K562 (cell line): ENCODE results near the gene RANBP3. TPM values are rescaled to one million over a fixed set of nuclear protein-coding genes. Genes with fewer than 3 reads are reported as not detected.

ENCODE experiments used
- CBFA2T3 ChIP-seq: fragments of 450-650 bp; IDR thresholded peaks from 2 replicates; pipeline ENCODE4 v1.6.1; 2017
- CCAR2 ChIP-seq: fragments of 200-400 bp; formaldehyde crosslinking; IDR thresholded peaks from 2 replicates; pipeline ENCODE4 v1.6.1; 2017; ENCODE audit warnings: mild to moderate bottlenecking, low read depth, low read length
- ELF2 ChIP-seq: fragments of 250-450 bp; sonication (Bioruptor Pico); IDR thresholded peaks from 2 replicates; pipeline ENCODE4 v1.5.0; 2021; ENCODE audit warnings: mild to moderate bottlenecking
- HMGXB4 ChIP-seq: sonication (generic); formaldehyde crosslinking; IDR thresholded peaks from 2 replicates; pipeline ENCODE4 v1.8.1; 2023; ENCODE audit warnings: mild to moderate bottlenecking, missing genetic modification reagents
- KLF6 ChIP-seq: fragments of 250-450 bp; sonication (Bioruptor Pico); IDR thresholded peaks from 2 replicates; pipeline ENCODE4 v1.4.0; 2020; ENCODE audit warnings: mild to moderate bottlenecking, moderate library complexity, borderline replicate concordance
- PTTG1 ChIP-seq: fragments of 450-650 bp; IDR thresholded peaks from 2 replicates; pipeline ENCODE4 v1.6.1; 2016; ENCODE audit warnings: low read depth, mild to moderate bottlenecking, missing genetic modification characterization, missing compliant biosample characterization
- RB1 ChIP-seq: fragments of 450-650 bp; IDR thresholded peaks from 2 replicates; pipeline ENCODE4 v1.6.1; 2017; ENCODE audit warnings: low read depth, mild to moderate bottlenecking
- RBFOX2 ChIP-seq: fragments of 200-400 bp; formaldehyde crosslinking; IDR thresholded peaks from 2 replicates; pipeline ENCODE4 v1.6.1; 2017; ENCODE audit warnings: low read depth, mild to moderate bottlenecking, low read length, moderate library complexity
- SMARCC2 ChIP-seq: fragments of 450-650 bp; IDR thresholded peaks from 2 replicates; pipeline ENCODE4 v1.6.1; 2017; ENCODE audit warnings: antibody characterized with exemption, moderate library complexity, mild to moderate bottlenecking, low read depth
- SNAPC5 ChIP-seq: fragments of 250-450 bp; sonication (Bioruptor Pico); IDR thresholded peaks from 2 replicates; pipeline ENCODE4 v1.8.0; 2021; ENCODE audit warnings: moderate library complexity, mild to moderate bottlenecking, inconsistent platforms
- SRSF1 ChIP-seq: fragments of 200-400 bp; formaldehyde crosslinking; IDR thresholded peaks from 2 replicates; pipeline ENCODE4 v1.6.1; 2017; ENCODE audit warnings: mild to moderate bottlenecking, low read depth, low read length, moderate library complexity
- XRCC5 ChIP-seq: fragments of 200-400 bp; formaldehyde crosslinking; IDR thresholded peaks from 2 replicates; pipeline ENCODE4 v1.6.1; 2017; ENCODE audit warnings: low read depth, mild to moderate bottlenecking, low read length
- ZBTB2 ChIP-seq: fragments of 450-650 bp; IDR thresholded peaks from 2 replicates; pipeline ENCODE4 v1.6.1; 2016; ENCODE audit warnings: antibody characterized with exemption
- ZNF133 ChIP-seq: fragments of 250-450 bp; sonication (Bioruptor Pico); IDR thresholded peaks from 2 replicates; pipeline ENCODE4 v1.4.0; 2020; ENCODE audit warnings: mild to moderate bottlenecking
- polyA plus RNA-seq, 8 experiments: library from polyadenylated mRNA; depleted of rRNA in 4 of 8; stranded (reverse) in 5 of 8; unstranded in 3 of 8; fragments of >200 nt; fragmentation: Nextera tagmentation in 2 of 8; fragmentation: Illumina TruSeq in 1 of 8; extraction: Ambion mirVana in 2 of 8; extraction: Trizol in 1 of 8; gene quantifications; 2 replicates each; pipeline versions ENCODE4 v1.2.1 to v1.2.3, GENCODE V29; 2011 to 2014; ENCODE audit warnings: inconsistent platforms in 1 of 8, missing spikeins in 1 of 8
- total RNA-seq, 7 experiments: library from RNA; depleted of rRNA in 6 of 7; stranded (reverse); fragments of >200 nt in 6 of 7; fragmentation: Illumina TruSeq in 2 of 7; extraction: Trizol in 2 of 7; gene quantifications; 2 replicates each; pipeline versions ENCODE4 v1.2.1 to v1.2.3, GENCODE V29; 2011 to 2021; ENCODE audit warnings: low replicate concordance in 1 of 7
- TF ChIP-seq, protein P1 (sequence below): fragments of 250-450 bp; sonication (Bioruptor Pico); IDR thresholded peaks from 2 replicates; pipeline ENCODE4 v1.4.0; 2020; ENCODE audit warnings: mild to moderate bottlenecking
- TF ChIP-seq, protein P2 (sequence below): IDR thresholded peaks from 2 replicates; pipeline ENCODE4 v1.6.1; 2016; ENCODE audit warnings: missing genetic modification characterization, missing compliant biosample characterization
- TF ChIP-seq, protein P3 (sequence below), 2 experiments: fragments of 150-350 bp in 1 of 2; IDR thresholded peaks; 2 replicates each; pipeline ENCODE4 v1.6.1; 2012 to 2016; ENCODE audit warnings: low read depth in 2 of 2, low read length in 2 of 2, mild to moderate bottlenecking in 1 of 2, moderate library complexity in 1 of 2

RANBP3 gene
- total and polyA plus RNA-seq, 9 of the 15 experiments (the other 6 are each of a cell fraction or from before 2014, with no cell fraction given): 0.90 to 95.1 (median 63.2) TPM

- TF ChIP-seq, protein P1, sequence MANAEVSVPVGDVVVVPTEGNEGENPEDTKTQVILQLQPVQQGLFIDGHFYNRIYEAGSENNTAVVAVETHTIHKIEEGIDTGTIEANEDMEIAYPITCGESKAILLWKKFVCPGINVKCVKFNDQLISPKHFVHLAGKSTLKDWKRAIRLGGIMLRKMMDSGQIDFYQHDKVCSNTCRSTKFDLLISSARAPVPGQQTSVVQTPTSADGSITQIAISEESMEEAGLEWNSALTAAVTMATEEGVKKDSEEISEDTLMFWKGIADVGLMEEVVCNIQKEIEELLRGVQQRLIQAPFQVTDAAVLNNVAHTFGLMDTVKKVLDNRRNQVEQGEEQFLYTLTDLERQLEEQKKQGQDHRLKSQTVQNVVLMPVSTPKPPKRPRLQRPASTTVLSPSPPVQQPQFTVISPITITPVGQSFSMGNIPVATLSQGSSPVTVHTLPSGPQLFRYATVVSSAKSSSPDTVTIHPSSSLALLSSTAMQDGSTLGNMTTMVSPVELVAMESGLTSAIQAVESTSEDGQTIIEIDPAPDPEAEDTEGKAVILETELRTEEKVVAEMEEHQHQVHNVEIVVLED: no peak
- TF ChIP-seq SRSF1 (no peak), RBFOX2 (0 out of 2 replicates have a peak, but pooled peaks have one; percentile 23), PTTG1 (no peak), HMGXB4 (CRISPR knock-in tag) (no peak), SMARCC2 (no peak), XRCC5 (peak; percentile 70; the same call in 1 of the 2 replicates), CCAR2 (no peak), ZNF133 (CRISPR knock-in tag) (no peak), CBFA2T3 (no peak), ELF2 (CRISPR knock-in tag) (no peak), RB1 (peak; percentile 54; the same call in 1 of the 2 replicates), KLF6 (no peak), SNAPC5 (CRISPR knock-in tag) (no peak), ZBTB2 (no peak)
- TF ChIP-seq, protein P2, sequence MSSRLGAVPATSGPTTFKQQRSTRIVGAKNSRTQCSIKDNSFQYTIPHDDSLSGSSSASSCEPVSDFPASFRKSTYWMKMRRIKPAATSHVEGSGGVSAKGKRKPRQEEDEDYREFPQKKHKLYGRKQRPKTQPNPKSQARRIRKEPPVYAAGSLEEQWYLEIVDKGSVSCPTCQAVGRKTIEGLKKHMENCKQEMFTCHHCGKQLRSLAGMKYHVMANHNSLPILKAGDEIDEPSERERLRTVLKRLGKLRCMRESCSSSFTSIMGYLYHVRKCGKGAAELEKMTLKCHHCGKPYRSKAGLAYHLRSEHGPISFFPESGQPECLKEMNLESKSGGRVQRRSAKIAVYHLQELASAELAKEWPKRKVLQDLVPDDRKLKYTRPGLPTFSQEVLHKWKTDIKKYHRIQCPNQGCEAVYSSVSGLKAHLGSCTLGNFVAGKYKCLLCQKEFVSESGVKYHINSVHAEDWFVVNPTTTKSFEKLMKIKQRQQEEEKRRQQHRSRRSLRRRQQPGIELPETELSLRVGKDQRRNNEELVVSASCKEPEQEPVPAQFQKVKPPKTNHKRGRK: no peak
- TF ChIP-seq, protein P3, sequence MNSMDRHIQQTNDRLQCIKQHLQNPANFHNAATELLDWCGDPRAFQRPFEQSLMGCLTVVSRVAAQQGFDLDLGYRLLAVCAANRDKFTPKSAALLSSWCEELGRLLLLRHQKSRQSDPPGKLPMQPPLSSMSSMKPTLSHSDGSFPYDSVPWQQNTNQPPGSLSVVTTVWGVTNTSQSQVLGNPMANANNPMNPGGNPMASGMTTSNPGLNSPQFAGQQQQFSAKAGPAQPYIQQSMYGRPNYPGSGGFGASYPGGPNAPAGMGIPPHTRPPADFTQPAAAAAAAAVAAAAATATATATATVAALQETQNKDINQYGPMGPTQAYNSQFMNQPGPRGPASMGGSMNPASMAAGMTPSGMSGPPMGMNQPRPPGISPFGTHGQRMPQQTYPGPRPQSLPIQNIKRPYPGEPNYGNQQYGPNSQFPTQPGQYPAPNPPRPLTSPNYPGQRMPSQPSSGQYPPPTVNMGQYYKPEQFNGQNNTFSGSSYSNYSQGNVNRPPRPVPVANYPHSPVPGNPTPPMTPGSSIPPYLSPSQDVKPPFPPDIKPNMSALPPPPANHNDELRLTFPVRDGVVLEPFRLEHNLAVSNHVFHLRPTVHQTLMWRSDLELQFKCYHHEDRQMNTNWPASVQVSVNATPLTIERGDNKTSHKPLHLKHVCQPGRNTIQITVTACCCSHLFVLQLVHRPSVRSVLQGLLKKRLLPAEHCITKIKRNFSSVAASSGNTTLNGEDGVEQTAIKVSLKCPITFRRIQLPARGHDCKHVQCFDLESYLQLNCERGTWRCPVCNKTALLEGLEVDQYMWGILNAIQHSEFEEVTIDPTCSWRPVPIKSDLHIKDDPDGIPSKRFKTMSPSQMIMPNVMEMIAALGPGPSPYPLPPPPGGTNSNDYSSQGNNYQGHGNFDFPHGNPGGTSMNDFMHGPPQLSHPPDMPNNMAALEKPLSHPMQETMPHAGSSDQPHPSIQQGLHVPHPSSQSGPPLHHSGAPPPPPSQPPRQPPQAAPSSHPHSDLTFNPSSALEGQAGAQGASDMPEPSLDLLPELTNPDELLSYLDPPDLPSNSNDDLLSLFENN (IDR thresholded peaks at IDR 0.05; ENCODE audit: low read depth in 2 of 2, low read length in 2 of 2): 0 out of 4 replicates have a peak, but pooled peaks of 1 of the 2 experiments have one; percentile 44
Observed at GRCh38 chr19:5987077-5987818, 9.3 kb upstream of the RANBP3 start (continued).
